ENCODE measurements around the gene TRAK1.

TRAK1 gene

DNA sequence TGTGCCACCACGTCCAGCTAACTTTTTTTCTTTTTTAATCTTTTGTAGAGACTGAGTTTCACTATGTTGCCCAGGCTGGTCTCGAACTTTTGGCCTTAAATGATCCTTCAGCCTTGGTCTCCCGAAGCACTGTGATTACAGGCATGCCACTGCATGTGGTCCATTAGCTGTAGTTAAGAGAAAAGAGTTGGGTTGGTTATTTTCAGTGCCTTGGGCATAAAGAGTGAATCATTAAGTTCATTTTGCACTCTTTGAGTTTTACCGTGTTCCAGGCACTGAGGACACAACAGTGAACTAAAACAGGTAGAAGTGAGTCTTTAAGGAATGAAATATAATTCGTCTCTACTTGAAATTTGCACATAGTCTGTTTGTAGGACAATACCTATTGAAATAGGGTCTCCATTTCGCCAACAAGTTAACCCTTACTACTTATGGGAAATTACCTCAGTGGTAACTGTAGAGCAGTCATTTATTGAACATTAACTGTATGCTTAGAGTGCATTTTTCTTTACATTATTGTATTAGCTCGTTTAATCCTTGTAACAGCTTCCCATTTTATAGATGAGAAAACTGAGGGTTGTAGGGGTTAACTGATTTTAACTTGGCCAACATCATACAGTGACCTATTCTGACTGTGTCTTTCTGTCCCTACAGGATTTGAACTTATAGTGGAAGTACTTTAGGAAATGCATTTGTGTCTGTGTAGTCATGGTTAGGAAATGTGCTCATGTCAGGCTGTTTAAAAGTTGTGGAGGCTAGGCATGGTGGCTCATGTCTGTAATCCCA lies 22.7 kb upstream of the TRAK1 start:
- no peak for DNase-seq

DNA sequence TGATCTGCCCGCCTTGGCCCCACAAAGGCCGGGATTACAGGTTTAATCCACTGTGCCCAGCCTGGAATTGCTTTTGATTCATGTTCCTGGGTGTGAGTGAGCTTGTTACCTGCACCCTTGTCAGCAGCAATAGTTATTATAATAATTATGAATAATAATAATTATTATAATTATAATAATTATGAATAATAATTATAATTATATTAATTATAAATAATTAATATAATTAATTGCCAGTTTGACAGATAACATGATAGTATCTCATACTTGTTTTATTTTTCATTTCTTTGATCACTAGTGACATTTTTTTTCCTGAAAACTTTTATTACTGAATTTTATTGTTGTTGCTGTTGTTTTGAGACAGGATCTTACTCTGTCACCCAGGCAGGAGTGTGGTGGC lies 21.1 kb upstream of the TRAK1 start:
- DNase-seq, result no peak

DNA sequence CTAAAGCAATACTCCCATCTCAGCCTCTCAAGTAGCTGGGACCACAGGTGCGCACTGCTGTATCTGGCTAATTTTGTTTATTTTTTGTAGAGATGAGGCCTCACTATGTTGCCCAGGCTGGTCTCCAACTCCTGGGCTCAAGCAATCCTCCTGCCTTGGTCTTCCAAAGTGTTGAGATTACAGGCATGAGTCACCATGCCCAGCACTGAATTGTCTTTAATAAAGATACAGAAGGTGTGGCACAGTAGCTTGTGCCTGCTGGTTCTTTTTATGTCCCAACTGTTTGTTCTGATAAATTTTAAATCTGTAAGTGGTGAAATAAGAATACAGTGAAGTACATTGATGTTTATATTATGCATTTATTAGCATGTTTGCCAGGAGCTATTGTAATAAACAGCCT lies 20.6 kb upstream of the TRAK1 start:
- DNase-seq, result no peak

DNA sequence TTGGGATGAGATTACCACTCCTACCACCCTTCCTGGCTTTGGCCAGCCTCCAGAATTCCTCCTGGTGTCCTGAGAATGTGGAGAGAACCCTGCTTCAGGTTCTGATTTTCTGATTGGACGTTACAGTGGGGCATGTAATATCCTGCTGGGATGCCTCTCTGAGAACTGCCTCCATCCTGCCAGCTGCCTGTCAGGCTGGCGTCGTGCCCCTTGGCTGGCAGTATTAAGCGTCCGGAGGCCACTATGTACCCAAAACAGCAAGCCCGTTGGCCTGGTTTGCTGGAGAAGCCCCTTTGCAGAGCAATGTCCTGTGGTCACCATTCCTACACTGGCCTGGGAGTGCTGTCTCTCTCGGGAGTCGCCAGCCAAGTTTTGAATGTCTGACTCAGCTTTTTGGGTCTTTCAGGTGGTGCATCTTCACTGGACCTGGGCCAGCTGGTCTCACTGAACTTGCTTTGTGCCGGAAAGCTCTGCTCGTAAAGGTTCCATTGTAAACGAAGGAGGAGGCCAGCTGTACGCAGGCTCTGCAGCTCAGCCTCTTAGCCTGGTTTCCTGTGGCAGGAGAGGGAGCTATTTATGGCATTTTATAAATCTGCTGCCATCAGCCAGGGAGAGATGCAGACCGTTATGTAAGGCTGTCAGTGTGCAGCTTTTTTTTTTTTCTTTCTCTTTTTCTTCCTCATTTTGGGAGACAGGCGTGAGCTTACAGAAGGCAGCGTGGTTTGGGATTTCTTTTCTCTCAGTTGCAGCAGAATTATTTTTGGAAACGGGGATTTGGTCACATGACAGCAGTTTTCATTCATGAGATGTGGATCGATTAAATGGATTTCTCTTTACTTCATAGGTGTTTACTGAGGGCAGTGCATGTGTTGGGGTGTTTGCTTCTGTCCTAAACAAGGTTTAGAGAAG lies 19.0 kb upstream of the TRAK1 start:
- DNase-seq, result peak; percentile 72

DNA sequence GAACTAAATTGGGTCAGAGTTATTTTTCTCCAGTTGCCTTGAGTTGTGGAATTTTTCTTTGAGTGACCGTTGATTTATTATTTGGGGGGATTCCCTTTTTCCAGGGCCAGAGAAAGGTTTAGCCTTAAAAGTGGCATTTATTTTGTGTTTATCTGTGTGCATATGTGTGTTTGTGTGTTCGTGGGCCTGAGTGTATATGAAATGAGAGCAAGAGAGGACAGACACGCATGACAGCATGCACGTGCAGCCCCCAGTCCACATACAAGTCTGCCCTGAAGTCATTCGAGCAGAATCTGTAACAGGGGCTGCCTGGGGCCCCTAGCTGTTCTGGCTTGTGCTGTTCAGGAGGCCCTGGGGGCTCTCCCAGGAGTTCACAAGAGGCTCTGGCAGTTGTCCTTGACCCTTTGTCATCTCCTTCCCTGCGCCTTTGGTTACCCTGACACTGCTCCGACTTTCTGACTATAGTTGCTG lies 18.3 kb upstream of the TRAK1 start:
- DNase-seq, result no peak

DNA sequence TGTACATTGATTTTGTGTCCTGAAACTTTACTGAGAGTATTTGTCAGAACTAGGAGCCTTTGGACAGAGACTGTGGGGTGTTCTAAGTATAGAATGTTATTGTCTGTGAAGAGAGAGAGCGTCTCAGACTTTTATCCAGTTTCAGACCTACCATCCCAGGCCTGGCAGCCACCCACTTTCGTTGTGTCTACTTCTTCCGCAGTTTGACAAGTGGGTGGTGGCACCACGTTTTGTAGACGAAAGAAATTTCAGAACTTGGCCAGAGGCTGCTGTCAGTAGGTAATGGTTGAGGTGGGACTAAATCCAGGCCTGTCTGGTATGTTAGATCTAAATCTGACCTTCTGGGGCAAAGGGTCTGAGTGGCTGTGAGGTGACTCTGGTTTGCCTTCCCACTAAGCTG lies 13.4 kb upstream of the TRAK1 start:
- DNase-seq, result no peak

DNA sequence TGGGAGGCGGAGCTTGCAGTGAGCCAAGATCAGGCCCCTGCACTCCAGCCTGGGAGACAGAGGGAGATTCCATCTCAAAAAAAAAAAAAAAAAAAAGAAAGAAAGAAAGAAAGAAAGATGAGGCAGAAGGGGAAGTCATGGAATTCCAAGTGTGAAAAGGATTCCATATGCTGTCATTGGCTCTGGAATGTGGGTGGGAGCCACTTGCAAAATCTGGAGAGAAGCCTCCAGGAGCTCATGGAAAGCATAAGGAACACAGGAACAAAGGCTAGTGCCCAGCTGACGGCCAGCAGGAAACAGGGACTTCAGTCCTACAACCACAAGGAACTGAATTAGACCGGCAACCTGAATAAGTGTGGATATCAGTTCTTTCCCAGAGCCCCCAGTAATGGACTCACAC lies 12.5 kb upstream of the TRAK1 start:
- DNase-seq, result no peak

DNA sequence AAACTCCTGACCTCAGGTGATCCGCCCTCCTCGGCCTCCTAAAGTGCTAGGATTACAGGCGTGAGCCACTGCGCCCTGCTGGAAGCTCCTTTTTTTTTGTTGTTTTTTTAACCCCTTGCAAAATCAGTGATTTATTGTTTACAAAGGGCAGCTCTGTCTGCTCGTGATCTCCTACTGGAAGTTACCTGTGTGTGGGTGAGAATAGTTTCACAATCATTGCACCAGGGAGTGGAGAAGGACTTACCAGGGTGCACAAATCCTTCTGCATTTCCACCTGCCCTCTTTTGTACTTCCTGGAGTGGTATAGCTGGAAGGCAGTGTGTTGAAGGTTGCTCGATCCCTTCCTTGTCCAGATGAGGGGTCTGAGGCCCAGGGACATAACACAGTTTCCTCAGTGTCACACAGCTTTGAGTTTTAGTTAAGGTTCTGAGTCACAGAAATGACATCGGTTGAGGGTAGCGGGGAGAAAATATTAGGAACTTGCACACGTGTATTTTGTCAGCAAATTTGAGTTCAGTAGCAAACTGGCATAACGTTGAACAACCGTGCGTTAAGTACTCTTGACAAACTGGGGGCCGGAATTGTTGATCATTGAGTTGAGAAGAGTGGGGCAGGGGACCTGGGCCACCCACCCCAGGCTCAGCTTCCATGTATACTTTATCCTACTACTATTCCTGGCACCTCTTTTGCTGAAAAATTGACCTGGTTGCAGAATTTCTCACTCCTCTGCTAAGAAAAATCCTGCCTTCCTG lies 11.3 kb upstream of the TRAK1 start:
- DNase-seq, result no peak

DNA sequence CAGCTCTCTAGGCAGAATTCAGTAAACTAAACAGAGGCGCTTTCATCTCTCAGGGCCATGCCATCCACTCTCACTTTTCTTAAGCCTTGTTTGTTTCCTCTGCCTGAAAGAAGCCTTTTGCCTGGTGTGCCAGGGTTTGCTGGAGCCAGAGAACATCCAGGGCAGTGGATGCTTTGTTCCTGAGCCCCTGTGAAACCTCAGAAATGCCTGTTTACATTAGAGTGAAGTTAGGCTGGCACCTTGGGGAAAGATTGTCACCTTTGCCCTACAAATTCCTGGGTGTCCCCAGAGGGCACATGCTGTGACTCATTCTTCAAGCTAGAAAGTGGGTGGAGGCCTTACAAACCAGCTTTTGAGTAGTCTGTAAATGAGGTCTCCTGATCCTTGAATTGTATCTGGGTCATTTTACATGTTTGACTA lies 10.7 kb upstream of the TRAK1 start:
- no peak for DNase-seq

DNA sequence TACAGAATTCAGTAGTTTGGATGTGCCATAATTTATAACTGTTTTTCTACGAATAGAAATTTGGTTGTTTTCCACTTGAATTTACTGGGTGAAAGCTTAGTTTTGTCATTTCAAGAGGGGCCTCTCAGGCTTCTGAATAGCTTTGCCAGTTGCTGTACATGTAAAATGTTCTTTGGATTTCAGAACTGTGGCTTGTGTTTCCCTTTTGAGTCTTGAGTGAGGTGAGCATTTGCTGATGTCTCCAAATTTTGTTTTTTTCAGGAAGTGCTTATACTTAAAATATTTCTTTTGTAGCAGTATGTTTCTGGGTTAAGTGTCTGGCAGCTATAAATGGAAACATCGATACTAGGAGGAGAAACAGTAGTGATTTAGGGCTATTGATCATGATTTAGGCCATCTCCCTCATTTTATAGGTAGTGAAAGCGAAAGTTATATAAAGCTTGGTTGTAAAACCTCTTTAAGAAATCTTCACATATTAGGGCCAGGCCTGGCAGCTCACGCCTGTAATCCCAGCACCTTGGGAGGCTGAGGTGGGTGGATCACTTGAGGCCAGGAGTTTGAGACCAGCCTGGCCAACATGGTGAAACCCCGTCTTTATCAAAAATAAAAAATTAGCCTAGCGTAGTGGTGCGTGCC lies 9.2 kb upstream of the TRAK1 start:
- no peak for DNase-seq

DNA sequence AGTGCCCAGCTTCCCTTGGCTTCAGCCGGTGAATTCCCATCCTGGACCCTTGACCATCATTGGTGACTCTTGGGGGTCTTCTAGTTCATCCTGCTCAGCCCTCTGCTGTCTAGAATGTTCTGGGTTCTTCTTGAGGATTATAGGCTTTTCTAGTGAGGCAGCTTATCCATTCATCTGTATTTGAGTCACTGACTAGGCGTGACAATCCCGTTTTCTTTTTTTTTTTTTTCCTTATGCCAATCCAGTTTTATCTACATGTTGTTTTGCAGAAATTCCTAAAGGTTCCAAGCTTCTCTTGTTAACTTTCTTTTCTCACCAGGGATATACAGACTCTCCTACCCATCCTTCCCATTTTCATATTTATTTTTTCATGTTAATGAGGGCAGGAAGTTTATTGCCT lies 6.6 kb upstream of the TRAK1 start:
- DNase-seq, result no peak

DNA sequence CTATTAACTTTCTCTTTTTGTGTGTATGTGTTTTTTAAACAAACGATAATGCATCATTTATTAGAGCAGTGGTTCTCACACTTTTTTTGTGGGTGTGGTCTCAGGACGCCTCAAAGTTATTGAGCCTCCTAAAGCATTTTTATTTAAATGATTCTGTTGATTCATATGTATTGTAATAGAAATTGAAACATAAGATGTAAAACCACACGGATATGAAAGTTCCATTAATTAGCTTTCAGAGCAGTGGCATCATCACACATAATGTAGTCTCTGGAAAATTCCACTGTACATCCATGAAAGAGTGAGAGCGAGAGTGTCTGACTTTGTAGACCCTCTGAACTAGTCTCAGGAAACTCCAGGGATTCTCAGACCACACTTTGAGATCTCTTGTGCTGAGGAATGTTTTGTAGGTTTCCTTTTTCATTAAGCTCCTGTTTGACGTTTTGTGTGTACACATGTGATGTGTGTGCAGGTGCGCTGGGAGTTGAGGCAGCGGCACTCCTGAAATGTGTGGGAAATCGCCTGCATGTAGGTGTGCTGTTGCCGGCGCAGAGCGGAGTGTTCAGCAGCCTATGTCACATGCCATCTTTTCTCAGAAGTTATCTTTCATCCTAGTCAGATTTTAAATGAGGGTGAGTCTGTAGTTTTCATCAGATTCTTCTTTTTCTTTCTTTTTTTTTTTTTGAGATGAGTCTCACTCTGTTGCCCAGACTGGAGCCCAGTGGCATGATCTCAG lies 5.3 kb upstream of the TRAK1 start:
- no peak for DNase-seq

DNA sequence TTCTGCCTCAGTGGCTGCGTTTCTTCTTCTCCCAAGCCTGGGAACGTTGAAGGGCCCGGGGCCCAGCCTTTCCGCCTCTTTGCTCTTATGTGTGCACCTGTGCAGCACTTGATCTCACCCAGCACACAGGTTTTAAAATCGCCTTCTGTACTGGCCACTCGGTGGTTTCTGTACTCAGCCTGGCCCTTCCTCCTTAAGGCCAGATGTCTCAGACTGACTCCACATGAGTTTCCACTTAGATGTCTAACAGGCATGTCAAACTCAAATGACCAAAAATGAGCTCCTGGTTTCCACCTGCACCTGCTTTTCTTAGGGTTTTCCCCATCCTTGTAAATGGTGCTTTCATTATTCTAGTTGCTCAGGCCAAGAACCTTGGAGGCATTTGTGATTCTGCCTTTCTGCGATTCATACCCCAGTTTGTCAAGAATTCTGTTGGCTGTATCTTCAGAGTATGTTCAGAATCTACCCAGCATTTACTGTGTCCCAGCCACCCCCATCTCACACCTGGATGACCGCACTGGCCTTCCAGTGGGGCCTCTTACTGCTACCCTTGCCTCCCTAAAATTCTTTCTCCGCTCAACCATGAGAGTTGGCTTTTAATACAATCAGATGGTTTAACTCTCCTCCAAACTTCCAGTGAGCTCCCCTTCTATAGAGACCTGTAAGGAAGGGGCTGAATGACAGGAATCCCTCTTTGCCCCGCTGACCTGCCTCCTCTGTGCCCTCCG lies 2.2 kb upstream of the TRAK1 start:
- DNase-seq, result no peak

DNA sequence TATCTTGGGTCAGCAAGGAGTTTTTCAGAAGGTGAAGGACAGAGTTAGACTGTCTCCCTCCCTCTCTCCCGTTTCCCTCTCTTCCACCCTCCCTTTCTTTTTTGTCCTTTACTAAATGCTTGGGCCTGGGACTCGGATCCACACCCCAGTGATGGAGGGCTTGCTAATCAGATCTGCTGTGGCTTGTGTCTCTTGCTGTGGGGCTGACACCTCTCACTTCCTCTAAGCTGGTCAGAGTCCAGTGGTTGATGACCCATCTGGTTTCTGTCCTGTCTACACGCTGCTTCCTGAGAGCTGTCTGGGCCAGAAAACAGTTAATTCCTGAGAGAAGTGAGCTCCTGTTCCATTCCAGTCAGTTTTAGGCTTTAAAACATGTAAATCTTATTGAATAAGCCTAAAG lies 849 bp downstream of the TRAK1 start:
- no peak for DNase-seq

DNA sequence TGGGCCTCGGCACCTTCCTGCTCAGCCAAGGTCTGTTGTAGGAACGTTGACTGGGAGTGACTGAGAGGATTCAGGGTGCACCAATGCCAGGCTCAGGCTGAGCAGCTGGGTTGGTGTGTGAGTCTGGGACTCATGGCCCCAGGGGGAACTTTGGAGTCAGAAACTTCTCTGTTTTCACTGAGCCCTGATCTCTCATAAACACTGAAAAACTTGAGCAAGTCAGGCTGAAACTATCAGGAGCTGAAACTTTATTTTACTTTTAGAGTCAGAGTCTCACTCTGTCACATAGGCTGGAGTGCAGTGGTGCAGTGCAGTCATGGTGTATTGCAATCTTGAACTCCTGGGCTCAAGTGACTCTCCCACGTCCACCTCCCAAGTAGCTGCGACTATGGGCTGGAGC lies 3.0 kb downstream of the TRAK1 start:
- DNase-seq, result no peak

DNA sequence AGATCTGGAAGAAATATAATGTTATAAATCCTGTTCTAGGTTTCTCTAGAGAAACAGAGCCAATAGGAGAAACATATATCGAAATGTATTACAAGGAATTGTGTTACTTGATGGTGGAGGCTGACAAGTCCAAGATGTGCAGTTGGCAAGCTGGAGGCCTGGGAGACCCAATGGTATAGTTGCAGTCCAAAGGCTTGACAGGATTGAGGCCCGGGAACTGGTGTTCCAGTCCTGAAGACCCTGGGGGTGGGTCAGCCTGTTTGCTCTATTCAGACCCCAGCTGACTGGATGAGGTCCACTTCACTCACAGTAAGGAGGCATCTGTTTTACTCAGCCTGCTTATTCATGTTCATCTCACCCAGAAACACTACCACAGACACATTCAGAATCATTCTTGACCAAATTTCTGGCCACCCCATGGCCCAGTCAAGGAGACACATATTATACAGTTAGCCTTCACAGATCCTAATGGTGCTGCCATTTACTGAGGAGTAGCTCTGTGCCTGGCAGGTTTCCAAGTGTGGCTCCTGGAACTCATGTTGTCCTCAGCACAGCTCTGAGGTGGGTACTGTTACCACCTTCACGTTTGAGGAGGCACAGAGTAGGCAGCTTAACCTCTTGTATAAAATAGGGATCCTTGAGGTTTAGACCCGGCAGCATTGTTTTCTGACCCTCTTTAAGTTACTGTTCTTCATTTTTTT lies 3.7 kb downstream of the TRAK1 start:
- no peak for DNase-seq

DNA sequence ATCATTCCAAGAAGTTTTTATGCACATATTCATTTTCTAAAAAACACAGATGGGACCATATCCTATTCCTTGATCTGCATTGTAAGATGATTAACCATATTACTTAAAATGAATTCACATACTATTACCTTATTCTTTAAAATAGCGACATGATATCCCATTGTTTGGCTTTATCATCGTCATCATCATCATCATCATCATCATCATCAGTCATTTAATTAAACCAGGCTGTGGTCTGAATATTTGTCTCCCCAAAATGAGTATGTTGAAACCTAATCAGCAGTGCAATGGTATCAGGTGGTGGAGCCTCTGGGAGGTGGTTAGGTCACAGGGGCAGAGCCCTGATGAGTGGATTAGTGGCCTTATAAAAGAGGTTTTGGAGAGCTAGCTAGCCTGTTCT lies 4.4 kb downstream of the TRAK1 start:
- no peak for DNase-seq

DNA sequence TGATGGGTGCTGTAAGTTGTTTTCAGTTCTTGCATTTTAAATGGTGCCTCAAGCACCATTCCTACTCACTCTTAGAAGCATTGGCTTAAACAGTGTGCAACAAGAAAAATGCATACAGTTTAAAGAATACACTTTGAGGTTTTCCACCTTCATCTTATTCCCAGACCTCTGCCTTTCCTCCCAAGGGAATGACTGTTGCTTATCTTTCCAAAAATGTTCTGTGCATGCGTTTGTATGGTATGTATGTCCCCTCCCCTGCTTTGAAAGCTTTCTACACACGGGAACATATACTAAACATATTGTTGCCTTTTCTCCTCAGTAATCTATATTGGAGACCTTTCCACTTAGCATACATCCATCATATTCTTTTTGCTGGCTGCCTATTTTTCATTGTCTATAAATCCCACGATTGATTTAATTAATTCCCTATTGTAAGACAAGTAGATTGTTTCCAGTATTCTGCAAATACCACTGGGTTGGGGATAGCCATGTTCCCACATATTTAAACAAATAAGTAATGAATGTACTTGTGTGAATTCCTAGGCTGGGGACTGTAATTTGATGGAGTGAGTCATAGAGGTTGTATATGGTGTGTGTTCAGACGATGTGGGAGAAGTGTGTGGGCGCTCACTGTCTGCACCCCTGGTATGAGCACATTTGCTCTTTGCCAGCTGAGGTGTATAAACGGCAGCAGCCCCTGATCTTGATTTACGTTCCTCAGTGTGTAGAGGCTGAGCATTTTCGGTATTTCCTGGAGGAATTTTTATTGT lies 5.8 kb downstream of the TRAK1 start:
- no peak for DNase-seq

DNA sequence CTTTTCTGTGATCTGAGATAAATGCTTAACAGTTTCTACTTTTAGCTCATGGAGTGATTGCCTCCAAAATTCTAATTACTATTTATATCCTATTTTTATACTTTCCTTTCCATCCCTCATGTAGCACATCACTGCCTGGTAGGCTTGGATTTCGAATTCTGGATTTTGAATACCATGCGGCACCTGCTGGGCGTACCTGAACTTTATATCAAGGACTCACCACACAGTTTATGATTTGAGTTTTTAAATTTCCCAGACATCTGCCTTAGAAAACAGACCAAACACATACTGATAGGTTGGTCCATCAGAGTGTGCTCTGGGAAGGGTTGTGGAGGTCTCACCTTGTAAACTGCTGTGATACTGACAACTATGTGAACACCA lies 6.4 kb downstream of the TRAK1 start:
- DNase-seq, result no peak

DNA sequence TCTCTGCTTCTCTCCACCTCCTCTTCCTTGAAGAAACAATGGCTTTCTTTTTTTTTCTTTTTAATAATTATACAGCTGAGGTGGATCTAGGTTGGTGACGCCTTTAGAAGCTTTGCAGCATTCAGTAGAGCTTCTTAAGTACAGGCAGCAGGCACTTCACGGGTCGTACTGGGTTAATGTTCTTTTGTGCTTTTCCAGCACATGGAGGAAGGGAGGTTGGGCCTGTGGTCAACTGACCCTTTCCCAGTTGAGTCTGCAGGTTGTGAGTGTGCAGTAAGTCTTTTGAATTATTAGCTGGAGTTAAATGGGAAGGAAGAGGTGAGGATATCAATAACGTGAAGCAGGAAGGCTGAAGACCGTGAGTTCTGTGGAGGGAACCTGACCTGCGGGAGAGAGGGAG lies 7.0 kb downstream of the TRAK1 start:
- no peak for DNase-seq
